ENCODE data around the gene KRTAP20-4.

Gene KRTAP20-4

DNA sequence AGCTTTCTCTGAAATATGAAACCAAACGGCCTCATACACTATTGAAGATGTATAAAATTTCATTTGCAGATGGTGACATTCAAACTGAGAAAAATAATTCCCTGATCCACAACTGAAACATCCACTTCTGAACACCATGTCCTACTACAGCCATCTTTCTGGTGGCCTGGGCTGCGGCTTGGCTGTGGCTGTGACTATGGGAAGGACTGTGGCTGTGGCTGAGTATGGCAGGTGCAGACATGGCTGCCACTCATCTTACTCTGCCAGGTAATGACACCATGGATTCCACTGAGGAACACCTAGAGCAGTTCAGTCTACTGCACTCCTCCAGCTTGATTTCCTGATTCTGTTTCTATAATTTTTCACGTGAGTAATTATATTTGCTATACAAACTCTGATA, at the start of gene KRTAP20-4:
KRTAP20-4 (plus strand) TSS at position 106 of the 400 bp plus-strand sequence.
- Histone ChIP-seq H3K27ac (no peak within 1 kb of the TSS), H3K4me1 (peaks cover 0 to 13% (median 0%) of the 10 kb centered on the region in 10 experiments; a peak in 4 of 20 replicates), H3K27me3 (no peaks in the 10 kb centered on the region), H4K20me1 (no peaks in the 10 kb centered on the region), H3K9me3 (replicated peaks in 1 of 11) (peaks cover 7 to 14% (median 8%) of the 10 kb centered on the region in 11 experiments; a peak in 15 of 22 replicates), H3K4me3 (no peak within 1 kb of the TSS), H3K4me2 (peak within 1 kb of the TSS in 2 of 11 experiments; percentile 33 to 35; a peak in 3 of 22 replicates), H3K9ac (no peak within 1 kb of the TSS), H3K36me3 (no peaks in the 10 kb centered on the region)
- no peak for TF ChIP-seq Cebpa-rat (IDR thresholded peaks at IDR 0.05)

DNA sequence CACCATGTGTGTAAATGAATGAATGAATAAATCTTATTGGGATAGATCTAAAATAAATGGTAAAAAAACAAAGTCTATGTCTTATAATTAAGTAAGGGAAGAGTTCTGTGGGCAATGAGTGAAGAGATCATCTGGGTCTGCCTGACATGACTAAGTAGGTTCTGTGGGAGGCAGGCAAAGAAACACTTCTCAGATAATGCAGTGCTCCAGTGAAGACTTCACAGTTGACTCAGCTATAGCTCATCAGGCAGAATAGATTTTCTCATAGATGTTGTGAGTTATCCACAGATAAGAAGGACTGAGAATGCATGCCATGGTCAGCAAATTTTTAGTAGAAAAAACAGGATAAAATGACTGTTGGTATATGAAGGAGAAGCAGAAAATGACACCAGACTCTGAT, 42.7 kb upstream of the KRTAP20-4 start:
- H3K9ac ChIP-seq, result no peak overlapping the region
- H3K4me3 ChIP-seq, result no peak overlapping the region
- no peaks in the 10 kb centered on the region for H4K20me1 ChIP-seq
- no peak for TF ChIP-seq Cebpa-rat (IDR thresholded peaks at IDR 0.05)
- no peaks in the 10 kb centered on the region for H3K4me1 ChIP-seq
- no peaks in the 10 kb centered on the region for H3K27me3 ChIP-seq
- H3K4me2 ChIP-seq, result no peak overlapping the region
- H3K27ac ChIP-seq, result no peak overlapping the region
- no peaks in the 10 kb centered on the region for H3K9me3 ChIP-seq (replicated peaks in 1 of 11)
- H3K36me3 ChIP-seq, result no peaks in the 10 kb centered on the region

DNA sequence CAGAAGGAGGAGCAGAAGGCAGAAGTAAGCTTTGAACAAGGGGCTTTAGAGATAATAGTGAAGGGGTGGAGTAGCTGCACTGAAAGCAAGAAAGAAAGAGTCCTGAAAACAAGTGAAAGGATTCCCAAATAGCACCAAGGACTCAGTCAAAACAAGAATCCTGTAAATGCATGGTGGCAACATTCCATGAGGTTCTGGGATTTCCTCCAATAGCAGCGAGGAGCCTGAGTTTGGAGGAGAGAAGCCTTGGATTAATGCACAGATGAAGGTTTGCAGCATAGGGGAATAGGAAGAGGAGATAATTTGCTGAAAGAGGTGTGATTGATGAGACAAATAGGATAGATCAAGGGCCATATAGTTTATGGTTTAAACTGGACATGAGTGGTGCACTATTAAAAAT, 41.1 kb upstream of the KRTAP20-4 start:
- TF ChIP-seq Cebpa-rat (IDR thresholded peaks at IDR 0.05), result no peak
- Histone ChIP-seq H3K27me3 (no peaks in the 10 kb centered on the region), H3K4me1 (no peaks in the 10 kb centered on the region), H3K4me2 (no peak overlapping the region), H3K36me3 (no peaks in the 10 kb centered on the region), H3K27ac (no peak overlapping the region), H3K9me3 (replicated peaks in 1 of 11) (no peaks in the 10 kb centered on the region), H3K9ac (no peak overlapping the region), H3K4me3 (no peak overlapping the region), H4K20me1 (no peaks in the 10 kb centered on the region)

- H3K9ac ChIP-seq, result no peak overlapping the region
- no peak overlapping the region for H3K4me3 ChIP-seq
- no peaks in the 10 kb centered on the region for H4K20me1 ChIP-seq
- TF ChIP-seq Cebpa-rat (IDR thresholded peaks at IDR 0.05), result no peak
- H3K36me3 ChIP-seq, result no peaks in the 10 kb centered on the region
- H3K4me1 ChIP-seq, result no peaks in the 10 kb centered on the region
- H3K9me3 ChIP-seq (replicated peaks in 1 of 11), result no peaks in the 10 kb centered on the region
- H3K27me3 ChIP-seq, result no peaks in the 10 kb centered on the region
- no peak overlapping the region for H3K27ac ChIP-seq
- H3K4me2 ChIP-seq, result no peak overlapping the region
These were observed 40.3 kb upstream of the KRTAP20-4 start for GRCh38 chr21:30580132-30580531.

DNA sequence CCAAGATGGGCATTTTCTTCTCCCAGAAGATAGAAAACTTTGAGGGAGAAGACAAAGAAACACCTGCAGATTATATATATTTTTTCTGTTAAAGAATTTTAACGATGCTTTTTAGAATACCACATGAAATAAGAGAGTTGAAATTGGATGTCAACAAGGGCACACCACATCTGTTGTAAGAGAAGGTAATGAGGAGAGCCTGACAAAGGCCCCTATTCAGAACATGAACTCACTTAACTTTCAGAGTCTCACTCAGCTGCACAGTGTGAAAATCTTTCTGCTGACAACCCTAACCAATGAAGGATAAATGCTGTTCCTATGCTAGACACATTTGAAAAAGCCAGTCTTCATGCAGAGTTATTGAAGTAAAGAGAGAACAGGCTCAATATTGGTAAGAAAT, 37.6 kb upstream of the KRTAP20-4 start:
- no peak for TF ChIP-seq Cebpa-rat (IDR thresholded peaks at IDR 0.05)

GRCh38 chr21:30590297-30590696, 30.1 kb upstream of the KRTAP20-4 start, which contains the start of gene KRTAP22-2:
Gene KRTAP22-2, minus strand, starts transcription at chr21:30590397.
- Histone ChIP-seq H3K27me3 (no peaks in the 10 kb centered on the region), H4K20me1 (no peaks in the 10 kb centered on the region), H3K9ac (no peak within 1 kb of the TSS), H3K27ac (no peak within 1 kb of the TSS), H3K36me3 (no peaks in the 10 kb centered on the region), H3K4me3 (no peak within 1 kb of the TSS), H3K9me3 (replicated peaks in 1 of 11) (no peaks in the 10 kb centered on the region), H3K4me2 (no peak within 1 kb of the TSS), H3K4me1 (no peaks in the 10 kb centered on the region)
- no peak for TF ChIP-seq Cebpa-rat (IDR thresholded peaks at IDR 0.05)

More for the DNA sequence above, 37.6 kb upstream of the KRTAP20-4 start:
- Histone ChIP-seq H3K36me3 (no peaks in the 10 kb centered on the region), H3K27ac (no peak overlapping the region), H3K27me3 (no peaks in the 10 kb centered on the region), H3K9me3 (replicated peaks in 1 of 11) (no peaks in the 10 kb centered on the region), H3K9ac (no peak overlapping the region), H4K20me1 (no peaks in the 10 kb centered on the region), H3K4me3 (no peak overlapping the region), H3K4me2 (no peak overlapping the region), H3K4me1 (no peaks in the 10 kb centered on the region)

DNA sequence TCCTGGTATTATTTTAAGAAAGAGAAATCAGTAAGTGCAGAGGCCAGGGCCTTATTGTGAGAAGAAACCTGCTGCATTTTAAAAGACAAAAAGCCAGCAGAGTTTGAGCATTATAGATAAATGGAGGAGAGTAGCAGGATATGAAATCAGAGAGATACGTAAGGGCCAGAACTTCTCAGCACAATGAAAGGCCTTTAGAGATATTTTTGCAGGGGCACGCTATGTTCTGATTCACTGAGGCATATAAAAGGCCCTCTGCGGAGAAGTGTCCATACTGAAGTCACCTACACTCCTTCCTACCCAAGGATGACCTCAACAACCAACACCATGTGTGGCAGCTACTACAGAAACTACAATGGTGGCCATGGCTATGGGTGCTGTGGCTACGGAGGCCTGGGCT, 28.3 kb upstream of the KRTAP20-4 start, which contains the start of gene KRTAP6-3:
KRTAP6-3 (plus strand) TSS at position 301 of the 400 bp plus-strand sequence; CDS start at position 307, 6 bp downstream.
- Histone ChIP-seq H3K4me2 (no peak within 1 kb of the TSS), H3K9me3 (replicated peaks in 1 of 11) (no peaks in the 10 kb centered on the region), H3K4me1 (no peaks in the 10 kb centered on the region), H3K4me3 (no peak within 1 kb of the TSS), H3K27me3 (no peaks in the 10 kb centered on the region), H4K20me1 (no peaks in the 10 kb centered on the region), H3K27ac (no peak within 1 kb of the TSS), H3K9ac (no peak within 1 kb of the TSS), H3K36me3 (no peaks in the 10 kb centered on the region)
- no peak for TF ChIP-seq Cebpa-rat (IDR thresholded peaks at IDR 0.05)

- 0 out of 22 replicates have a peak, but pooled peaks cover 0 to 3% (median 0%) of the 10 kb centered on the region in 11 experiments for H3K9me3 ChIP-seq (replicated peaks in 1 of 11)
- H3K4me2 ChIP-seq, result no peak within 1 kb of the TSS
- no peak for TF ChIP-seq Cebpa-rat (IDR thresholded peaks at IDR 0.05)
- H3K27me3 ChIP-seq, result no peaks in the 10 kb centered on the region
- H3K36me3 ChIP-seq, result no peaks in the 10 kb centered on the region
- no peak within 1 kb of the TSS for H3K9ac ChIP-seq
- no peak within 1 kb of the TSS for H3K27ac ChIP-seq
- no peak within 1 kb of the TSS for H3K4me3 ChIP-seq
- H3K4me1 ChIP-seq, result no peaks in the 10 kb centered on the region
- H4K20me1 ChIP-seq, result no peaks in the 10 kb centered on the region
These were observed 21.6 kb upstream of the KRTAP20-4 start, which contains the start of gene KRTAP6-2 for GRCh38 chr21:30598802-30599201. Gene KRTAP6-2, minus strand, starts transcription at chr21:30598902. Its CDS starts 28 bp downstream, at chr21:30598874.

DNA sequence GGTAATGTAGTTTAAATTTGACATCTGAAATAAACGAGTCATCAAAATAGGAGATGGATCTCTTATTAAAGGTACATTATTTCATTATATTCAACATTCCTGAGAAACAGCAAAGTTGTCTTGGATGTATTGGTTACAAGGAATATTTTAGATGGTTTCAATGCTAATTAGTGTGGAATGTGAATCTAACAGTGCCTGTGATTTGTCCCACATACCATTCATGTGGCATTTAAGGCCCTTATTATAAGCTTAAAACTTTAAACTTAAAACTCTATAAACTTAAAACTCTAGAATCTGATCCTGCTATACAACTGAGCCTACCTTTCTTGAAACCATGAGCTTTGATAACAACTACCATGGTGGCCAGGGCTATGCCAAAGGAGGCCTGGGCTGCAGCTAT, 19.6 kb upstream of the KRTAP20-4 start, which contains the start of gene KRTAP22-1:
KRTAP22-1 (plus strand) TSS at position 301 of the 400 bp plus-strand sequence.
- Histone ChIP-seq H3K27ac (no peak within 1 kb of the TSS), H3K9ac (no peak within 1 kb of the TSS), H3K36me3 (no peaks in the 10 kb centered on the region), H3K4me1 (no peaks in the 10 kb centered on the region), H3K4me2 (no peak within 1 kb of the TSS), H3K9me3 (replicated peaks in 1 of 11) (0 out of 22 replicates have a peak, but pooled peaks cover 0 to 3% (median 0%) of the 10 kb centered on the region in 11 experiments), H4K20me1 (no peaks in the 10 kb centered on the region), H3K4me3 (no peak within 1 kb of the TSS), H3K27me3 (no peaks in the 10 kb centered on the region)
- no peak for TF ChIP-seq Cebpa-rat (IDR thresholded peaks at IDR 0.05)

- TF ChIP-seq Cebpa-rat (IDR thresholded peaks at IDR 0.05), result no peak
- H3K4me2 ChIP-seq, result no peak overlapping the region
- 0 out of 22 replicates have a peak, but pooled peaks cover 0 to 3% (median 0%) of the 10 kb centered on the region in 11 experiments for H3K9me3 ChIP-seq (replicated peaks in 1 of 11)
- H3K27ac ChIP-seq, result no peak overlapping the region
- H3K27me3 ChIP-seq, result no peaks in the 10 kb centered on the region
- no peaks in the 10 kb centered on the region for H3K4me1 ChIP-seq
- no peaks in the 10 kb centered on the region for H3K36me3 ChIP-seq
- no peak overlapping the region for H3K9ac ChIP-seq
- no peak overlapping the region for H3K4me3 ChIP-seq
- H4K20me1 ChIP-seq, result no peaks in the 10 kb centered on the region
These were observed 14.5 kb upstream of the KRTAP20-4 start for GRCh38 chr21:30605968-30606367.

Data from BLaER1 treated with 17β-estradiol and CSF1 and Interleukin-3, amounts not matched to agents 10 nM and 100 nM (cell line).